Mammary epithelial cell (primary cell): ENCODE data around the gene DPP10.

Source experiments
- CTCF ChIP-seq, 2 donors: IDR thresholded peaks in 1 of 2; conservative IDR thresholded peaks in 1 of 2; 2 replicates each; pipeline ENCODE4 v1.5.1; 2011 to 2012; ENCODE audit warnings: inconsistent platforms in 2 of 2, low read length in 2 of 2, mild to moderate bottlenecking in 2 of 2, control low read depth in 1 of 2, low read depth in 1 of 2; ENCODE audit not compliant: insufficient read depth in 1 of 2; ENCODE audit errors: extremely low read depth in 1 of 2
- EZH2 ChIP-seq: IDR thresholded peaks from 2 replicates; pipeline ENCODE4 v1.6.1; 2012; ENCODE audit warnings: low read length, inconsistent platforms, borderline replicate concordance

DNA sequence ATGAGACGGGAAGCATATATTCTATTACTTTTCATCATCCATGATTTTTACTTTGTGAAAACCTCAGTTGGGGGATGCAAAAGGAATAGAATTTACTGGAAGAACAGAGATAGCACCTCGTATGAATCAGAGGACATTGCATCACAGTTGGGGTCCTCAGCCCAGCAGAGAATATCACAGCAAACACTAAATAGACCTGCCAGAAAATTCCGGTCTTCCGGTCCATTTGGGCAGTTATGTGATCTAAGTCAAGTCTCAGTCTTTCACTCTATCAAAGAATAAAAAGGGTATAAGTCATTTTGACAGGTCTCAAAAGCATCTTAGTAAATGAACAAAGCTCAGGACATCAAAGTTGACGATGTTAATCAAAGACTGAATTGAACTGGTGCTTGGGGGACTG is 1100.6 kb downstream of the DPP10 start:
- no peak for TF ChIP-seq CTCF (conservative IDR thresholded peaks at IDR 0.05 in 1 of 2, IDR thresholded peaks at IDR 0.05 in 1 of 2; ENCODE audit: extremely low read depth in 1 of 2, insufficient read depth in 1 of 2, low read depth in 1 of 2, low read length in 2 of 2)
- TF ChIP-seq EZH2: no peak
